Hepatocyte (in vitro differentiated cells): ENCODE results near the gene MISP3.

Experiments used
- EZH2 ChIP-seq: fragments of 200-600 bp; sonication (generic); IDR thresholded peaks from 2 replicates; pipeline ENCODE4 v1.6.1; 2016; ENCODE audit warnings: antibody characterized with exemption, mild to moderate bottlenecking, borderline replicate concordance
- EZH2phosphoT487 ChIP-seq: fragments of 200-600 bp; sonication (generic); IDR thresholded peaks from one replicate; pipeline ENCODE4 v1.6.1; 2018; ENCODE audit warnings: antibody characterized with exemption, mild to moderate bottlenecking, low read depth, moderate library complexity; ENCODE audit not compliant: unreplicated experiment, severe bottlenecking
- TF ChIP-seq, protein P1 (sequence below): fragments of 200-600 bp; sonication (generic); IDR thresholded peaks from 2 replicates; pipeline ENCODE4 v1.5.1; 2016; ENCODE audit warnings: antibody characterized with exemption, mild to moderate bottlenecking; ENCODE audit not compliant: poor library complexity

DNA sequence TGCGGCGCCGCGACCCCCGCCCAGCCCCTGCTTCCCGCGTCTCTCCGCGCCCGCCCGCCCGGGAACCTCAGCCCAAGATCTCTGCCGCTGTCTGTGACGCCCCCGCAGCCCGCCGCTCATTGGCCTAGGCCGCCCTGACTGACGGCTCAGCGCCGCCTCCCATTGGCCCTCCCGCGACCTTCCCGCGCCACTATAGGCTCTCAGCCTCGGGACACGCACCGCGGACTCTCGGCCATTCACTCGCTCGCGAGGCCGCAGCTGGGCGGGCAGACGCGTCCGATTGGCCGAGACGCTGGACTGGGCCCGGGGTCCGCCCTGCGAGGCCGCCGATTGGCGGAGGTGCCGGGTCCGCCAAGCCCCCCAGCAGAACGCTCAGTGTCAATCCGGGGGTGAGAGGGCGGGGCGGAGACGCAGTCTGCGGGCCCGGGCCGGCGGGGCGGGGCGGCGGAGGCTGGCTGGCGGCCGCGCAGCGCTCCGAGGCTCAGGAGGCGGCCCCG, 45.1 kb downstream of the MISP3 start, which contains the start of gene PRKACA:
- TF ChIP-seq, protein P1, sequence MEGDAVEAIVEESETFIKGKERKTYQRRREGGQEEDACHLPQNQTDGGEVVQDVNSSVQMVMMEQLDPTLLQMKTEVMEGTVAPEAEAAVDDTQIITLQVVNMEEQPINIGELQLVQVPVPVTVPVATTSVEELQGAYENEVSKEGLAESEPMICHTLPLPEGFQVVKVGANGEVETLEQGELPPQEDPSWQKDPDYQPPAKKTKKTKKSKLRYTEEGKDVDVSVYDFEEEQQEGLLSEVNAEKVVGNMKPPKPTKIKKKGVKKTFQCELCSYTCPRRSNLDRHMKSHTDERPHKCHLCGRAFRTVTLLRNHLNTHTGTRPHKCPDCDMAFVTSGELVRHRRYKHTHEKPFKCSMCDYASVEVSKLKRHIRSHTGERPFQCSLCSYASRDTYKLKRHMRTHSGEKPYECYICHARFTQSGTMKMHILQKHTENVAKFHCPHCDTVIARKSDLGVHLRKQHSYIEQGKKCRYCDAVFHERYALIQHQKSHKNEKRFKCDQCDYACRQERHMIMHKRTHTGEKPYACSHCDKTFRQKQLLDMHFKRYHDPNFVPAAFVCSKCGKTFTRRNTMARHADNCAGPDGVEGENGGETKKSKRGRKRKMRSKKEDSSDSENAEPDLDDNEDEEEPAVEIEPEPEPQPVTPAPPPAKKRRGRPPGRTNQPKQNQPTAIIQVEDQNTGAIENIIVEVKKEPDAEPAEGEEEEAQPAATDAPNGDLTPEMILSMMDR, result no peak
- no peak for TF ChIP-seq EZH2
- no peak for TF ChIP-seq EZH2phosphoT487
